IPS-18a (cell line): ENCODE results near the gene MAP3K10.

Experiments used
- H3K27ac ChIP-seq: one replicate; pipeline ENCODE4 v1.5.1; 2013; ENCODE audit warnings: low read length
- H3K27me3 ChIP-seq: one replicate; pipeline ENCODE4 v1.6.1; 2013; ENCODE audit warnings: mild to moderate bottlenecking, low read length; ENCODE audit not compliant: control insufficient read depth, insufficient read depth
- H3K36me3 ChIP-seq: one replicate; pipeline ENCODE4 v1.6.1; 2013; ENCODE audit warnings: low read depth, low read length; ENCODE audit not compliant: control insufficient read depth
- H3K4me1 ChIP-seq: one replicate; pipeline ENCODE4 v1.6.1; 2013; ENCODE audit warnings: low read depth, low read length; ENCODE audit not compliant: control insufficient read depth
- H3K4me3 ChIP-seq: one replicate; pipeline ENCODE4 v1.5.1; 2013; ENCODE audit warnings: low read length
- H3K9ac ChIP-seq: one replicate; pipeline ENCODE4 v1.6.1; 2013; ENCODE audit warnings: mild to moderate bottlenecking, low read length, moderate library complexity
- H3K9me3 ChIP-seq: one replicate; pipeline ENCODE4 v1.6.1; 2013; ENCODE audit warnings: low read depth, low read length; ENCODE audit not compliant: control insufficient read depth

Gene MAP3K10

GRCh38 chr19:40177286-40178070, 13.7 kb upstream of the MAP3K10 start:
- H3K4me3 ChIP-seq: no peak overlapping the region
- no peak overlapping the region for H3K9ac ChIP-seq
- H3K4me1 ChIP-seq: no peaks in the 10 kb centered on the region
- H3K27me3 ChIP-seq: no peaks in the 10 kb centered on the region
- no peaks in the 10 kb centered on the region for H3K9me3 ChIP-seq
- no peak overlapping the region for H3K27ac ChIP-seq
- no peaks in the 10 kb centered on the region for H3K36me3 ChIP-seq

GRCh38 chr19:40178756-40179155, 12.5 kb upstream of the MAP3K10 start:
- Histone ChIP-seq H3K27me3 (no peaks in the 10 kb centered on the region), H3K36me3 (no peaks in the 10 kb centered on the region), H3K27ac (no peak overlapping the region)

GRCh38 chr19:40184273-40184672, 7.0 kb upstream of the MAP3K10 start:
- no peaks in the 10 kb centered on the region for H3K36me3 ChIP-seq
- H3K27ac ChIP-seq: no peak overlapping the region
- H3K4me1 ChIP-seq: no peaks in the 10 kb centered on the region
- H3K9me3 ChIP-seq: no peaks in the 10 kb centered on the region
- H3K4me3 ChIP-seq: no peak overlapping the region
- H3K27me3 ChIP-seq: no peaks in the 10 kb centered on the region
- no peak overlapping the region for H3K9ac ChIP-seq

More at GRCh38 chr19:40178756-40179155, 12.5 kb upstream of the MAP3K10 start:
- no peak overlapping the region for H3K4me3 ChIP-seq
- no peaks in the 10 kb centered on the region for H3K4me1 ChIP-seq
- no peaks in the 10 kb centered on the region for H3K9me3 ChIP-seq
- no peak overlapping the region for H3K9ac ChIP-seq

GRCh38 chr19:40191836-40192646, 815 bp downstream of the MAP3K10 start:
- peak overlapping the region; percentile 13 for H3K9ac ChIP-seq
- no peaks in the 10 kb centered on the region for H3K36me3 ChIP-seq
- peaks cover 3% of the 10 kb centered on the region for H3K27me3 ChIP-seq
- H3K4me3 ChIP-seq: peak overlapping the region; percentile 59
- peaks cover 4% of the 10 kb centered on the region for H3K4me1 ChIP-seq
- no peaks in the 10 kb centered on the region for H3K9me3 ChIP-seq
- no peak overlapping the region for H3K27ac ChIP-seq

GRCh38 chr19:40192758-40193586, 1.7 kb downstream of the MAP3K10 start:
- no peak overlapping the region for H3K4me3 ChIP-seq
- H3K9me3 ChIP-seq: no peaks in the 10 kb centered on the region
- peaks cover 4% of the 10 kb centered on the region for H3K4me1 ChIP-seq
- no peak overlapping the region for H3K27ac ChIP-seq
- peaks cover 3% of the 10 kb centered on the region for H3K27me3 ChIP-seq
- no peak overlapping the region for H3K9ac ChIP-seq
- H3K36me3 ChIP-seq: no peaks in the 10 kb centered on the region

GRCh38 chr19:40193587-40193849, 2.3 kb downstream of the MAP3K10 start:
- Histone ChIP-seq H3K36me3 (no peaks in the 10 kb centered on the region), H3K9me3 (no peaks in the 10 kb centered on the region), H3K4me1 (peaks cover 4% of the 10 kb centered on the region), H3K27me3 (peaks cover 3% of the 10 kb centered on the region), H3K4me3 (no peak overlapping the region), H3K27ac (no peak overlapping the region), H3K9ac (no peak overlapping the region)

- H3K27me3 ChIP-seq: no peaks in the 10 kb centered on the region
- no peak overlapping the region for H3K9ac ChIP-seq
- no peaks in the 10 kb centered on the region for H3K9me3 ChIP-seq
- H3K4me3 ChIP-seq: no peak overlapping the region
- no peak overlapping the region for H3K27ac ChIP-seq
- H3K4me1 ChIP-seq: no peaks in the 10 kb centered on the region
- no peaks in the 10 kb centered on the region for H3K36me3 ChIP-seq
These were observed 7.2 kb downstream of the MAP3K10 start for GRCh38 chr19:40198272-40198990.

- Histone ChIP-seq H3K36me3 (peaks cover 3% of the 10 kb centered on the region), H3K27ac (no peak overlapping the region), H3K9me3 (no peaks in the 10 kb centered on the region), H3K9ac (no peak overlapping the region), H3K27me3 (no peaks in the 10 kb centered on the region), H3K4me3 (no peak overlapping the region), H3K4me1 (no peaks in the 10 kb centered on the region)
These were observed 9.3 kb downstream of the MAP3K10 start for GRCh38 chr19:40200341-40201099.

GRCh38 chr19:40204381-40204780, 13.2 kb downstream of the MAP3K10 start:
- H3K4me3 ChIP-seq: no peak overlapping the region
- no peak overlapping the region for H3K9ac ChIP-seq
- H3K4me1 ChIP-seq: no peaks in the 10 kb centered on the region
- no peaks in the 10 kb centered on the region for H3K27me3 ChIP-seq
- no peaks in the 10 kb centered on the region for H3K9me3 ChIP-seq
- peaks cover 3% of the 10 kb centered on the region for H3K36me3 ChIP-seq
- no peak overlapping the region for H3K27ac ChIP-seq

- Histone ChIP-seq H3K4me3 (no peak overlapping the region), H3K9ac (no peak overlapping the region), H3K36me3 (peaks cover 3% of the 10 kb centered on the region), H3K27ac (no peak overlapping the region), H3K4me1 (no peaks in the 10 kb centered on the region), H3K27me3 (no peaks in the 10 kb centered on the region), H3K9me3 (no peaks in the 10 kb centered on the region)
These were observed 14.5 kb downstream of the MAP3K10 start for GRCh38 chr19:40205760-40206159.
